ENCODE data around the gene ZFAND6.
"Not testable (repeated sequence)": the region's sequence is repeated elsewhere in the genome, so short reads cannot be mapped to it uniquely, and the experiment has no call there.

Gene ZFAND6

DNA sequence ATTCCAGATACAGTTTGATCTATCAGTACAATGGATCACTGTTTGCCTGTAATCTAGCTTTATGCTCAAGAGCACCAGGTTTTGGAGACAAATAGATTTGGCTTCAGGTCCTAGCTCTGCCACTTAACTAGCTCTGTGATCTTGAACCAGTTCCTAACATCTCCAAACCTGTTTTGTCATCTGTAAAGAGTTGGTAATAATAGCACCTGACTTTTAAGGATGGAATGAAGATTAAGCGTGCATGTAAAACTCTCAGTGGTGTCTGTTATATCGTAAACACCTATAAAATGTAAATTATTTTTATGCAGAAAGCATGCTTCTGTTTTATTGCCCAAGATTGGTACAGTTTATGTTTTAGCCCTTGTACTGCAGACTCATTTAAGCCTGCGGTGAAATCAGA lies 36.5 kb downstream of the ZFAND6 start:
- DNase-seq (ENCODE audit: low read depth in 2 of 2) = no peak

DNA sequence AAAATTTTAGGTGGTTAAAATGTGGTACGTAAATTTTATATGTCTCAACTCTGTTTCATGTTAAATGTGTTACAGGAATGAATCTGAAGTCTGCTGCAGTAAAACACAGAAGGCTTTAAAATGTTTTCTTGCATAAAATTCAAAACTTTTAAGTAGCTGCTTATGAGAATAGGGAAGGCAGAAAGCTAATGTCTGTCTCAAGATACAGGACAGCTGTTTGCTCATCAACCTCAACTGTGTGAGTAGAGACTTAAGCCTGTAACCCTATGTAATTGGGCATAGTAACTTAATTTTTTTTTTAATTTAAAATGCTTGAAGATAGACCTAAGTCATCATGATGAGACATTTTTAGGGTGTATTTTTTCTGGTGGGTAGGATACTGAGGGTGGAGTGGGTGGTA lies 38.9 kb downstream of the ZFAND6 start:
- DNase-seq (ENCODE audit: low read depth in 2 of 2) = no peak

DNA sequence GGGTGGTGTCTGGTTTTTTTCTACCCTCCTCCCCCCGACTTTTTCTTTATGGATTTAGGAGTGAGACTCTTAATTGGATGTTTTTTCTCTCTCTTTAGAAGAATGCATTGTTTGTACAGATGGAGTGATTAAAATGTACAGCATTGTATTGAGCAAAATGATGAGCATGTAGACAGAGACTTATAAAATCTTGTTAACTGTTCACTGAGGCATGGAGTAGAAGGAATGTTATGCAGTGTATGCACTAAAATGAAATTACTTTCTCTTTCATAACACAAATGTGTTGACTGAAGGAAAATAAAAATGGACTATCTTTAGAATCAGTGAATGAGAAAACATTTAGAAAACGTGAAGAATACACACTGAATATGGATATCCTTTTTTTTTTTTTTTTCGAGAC lies 39.8 kb downstream of the ZFAND6 start:
- DNase-seq (ENCODE audit: low read depth in 2 of 2) = no peak

DNA sequence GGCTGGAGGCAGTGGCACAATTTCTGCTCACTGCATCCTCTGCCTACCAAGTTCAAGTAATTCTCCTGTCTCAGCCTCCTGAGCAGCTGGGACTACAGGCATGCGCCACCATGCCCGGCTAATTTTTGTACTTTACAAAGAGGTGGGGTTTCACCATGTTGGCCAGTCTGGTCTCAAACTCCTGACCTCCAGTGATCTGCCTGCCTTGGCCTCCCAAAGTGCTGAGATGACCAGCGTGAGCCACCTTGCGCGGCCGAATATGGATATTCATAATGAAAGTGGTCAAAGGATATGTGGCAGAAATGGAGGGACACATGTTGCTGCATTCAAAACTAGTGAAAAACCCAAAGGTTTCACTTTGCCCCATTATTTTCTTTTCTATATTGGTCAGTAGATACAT lies 40.2 kb downstream of the ZFAND6 start:
- not testable (repeated sequence) for DNase-seq (ENCODE audit: low read depth in 2 of 2)

DNA sequence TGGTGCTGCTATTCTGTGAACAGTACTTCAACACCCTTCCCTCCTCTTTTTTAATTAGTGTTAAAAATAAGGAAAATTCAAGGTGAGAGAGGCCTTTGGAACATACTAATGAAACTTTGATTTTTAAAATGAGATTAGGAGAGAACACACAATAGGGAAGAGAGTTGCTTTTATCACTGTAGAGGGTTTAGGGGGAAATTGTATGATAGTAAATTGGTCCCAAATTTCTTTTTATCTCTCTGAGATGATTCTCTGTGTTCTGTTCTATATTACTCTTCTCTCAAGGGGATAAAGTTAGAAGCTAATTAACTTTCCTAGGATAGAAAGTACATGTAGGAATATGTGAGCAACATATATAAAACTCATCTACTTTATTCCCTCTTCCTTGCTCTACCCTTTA lies 40.8 kb downstream of the ZFAND6 start:
- no peak for DNase-seq (ENCODE audit: low read depth in 2 of 2)

DNA sequence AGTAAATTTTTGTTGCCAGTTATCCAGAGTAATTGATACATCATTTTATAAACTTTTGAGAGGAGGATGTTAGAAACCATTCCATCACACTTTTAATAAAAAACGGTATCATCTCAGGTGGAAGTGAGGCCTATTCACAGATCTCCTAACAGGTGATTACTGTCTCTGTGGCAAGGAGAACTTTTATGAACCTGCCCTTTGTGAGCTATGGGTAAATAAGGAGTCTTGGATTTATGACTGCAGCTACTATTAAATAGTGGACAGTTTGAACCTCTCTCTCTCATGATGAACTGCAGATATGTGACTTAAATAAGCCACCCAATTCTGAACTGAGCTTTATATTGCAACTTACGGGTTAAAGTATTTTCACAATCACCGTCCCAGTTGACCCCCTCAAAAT lies 45.7 kb downstream of the ZFAND6 start:
- DNase-seq (ENCODE audit: low read depth in 2 of 2) = no peak

DNA sequence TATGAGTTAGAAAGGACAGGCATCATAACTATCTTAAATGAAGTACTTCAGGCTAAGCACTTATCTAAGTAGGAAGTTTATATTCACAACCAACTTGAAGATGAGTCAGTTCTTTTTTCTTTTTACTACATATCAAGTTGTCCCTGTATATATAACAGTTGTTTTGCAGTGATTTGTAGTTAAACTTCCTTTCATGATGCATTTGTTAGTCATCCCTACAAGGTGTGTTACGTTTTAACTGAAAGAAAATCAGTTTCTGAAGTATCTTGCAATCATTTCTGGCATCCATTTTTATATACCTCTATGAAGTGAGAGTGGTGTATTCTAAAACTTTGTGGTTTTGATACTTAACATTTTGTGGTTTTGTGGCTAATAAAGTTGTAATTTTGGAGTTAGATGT lies 46.1 kb downstream of the ZFAND6 start:
- no peak for DNase-seq (ENCODE audit: low read depth in 2 of 2)

DNA sequence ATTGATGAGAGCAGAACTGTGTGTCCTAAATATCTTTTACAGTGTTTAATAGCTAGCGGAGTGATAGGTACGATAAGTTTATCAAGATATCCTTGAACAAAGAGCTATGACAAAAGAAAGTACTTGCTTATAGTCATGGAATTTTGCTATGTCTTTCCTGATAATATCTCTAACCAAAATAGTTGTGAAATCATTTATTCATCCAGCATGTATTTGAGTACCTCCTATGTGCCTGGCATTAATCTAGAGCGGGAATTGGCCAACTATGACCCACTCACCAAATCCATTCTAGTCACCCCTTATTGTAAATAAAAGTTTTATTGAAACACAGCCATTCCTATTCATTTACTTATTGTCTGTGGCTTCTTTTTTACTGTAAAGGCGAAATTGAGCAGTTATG lies 46.6 kb downstream of the ZFAND6 start:
- DNase-seq (ENCODE audit: low read depth in 2 of 2) = no peak

DNA sequence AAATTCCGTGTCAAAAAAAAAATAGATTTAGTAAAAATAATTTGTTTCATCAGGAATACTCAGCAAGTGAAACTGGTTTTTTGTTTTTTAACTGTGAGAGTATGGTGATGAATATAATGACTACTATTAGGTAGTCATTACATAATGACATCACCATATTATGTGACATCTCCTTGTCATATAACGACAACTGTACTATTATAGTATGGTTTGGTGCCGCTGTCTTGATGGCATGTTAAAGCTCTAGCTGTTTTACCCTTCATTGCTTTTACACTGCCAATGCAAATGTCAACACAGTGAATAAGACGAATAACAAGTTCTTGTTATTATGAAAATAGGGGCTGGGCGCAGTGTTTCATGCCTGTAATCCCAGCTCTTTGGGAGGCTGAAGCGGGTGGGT lies 47.7 kb downstream of the ZFAND6 start:
- DNase-seq (ENCODE audit: low read depth in 2 of 2) = no peak

DNA sequence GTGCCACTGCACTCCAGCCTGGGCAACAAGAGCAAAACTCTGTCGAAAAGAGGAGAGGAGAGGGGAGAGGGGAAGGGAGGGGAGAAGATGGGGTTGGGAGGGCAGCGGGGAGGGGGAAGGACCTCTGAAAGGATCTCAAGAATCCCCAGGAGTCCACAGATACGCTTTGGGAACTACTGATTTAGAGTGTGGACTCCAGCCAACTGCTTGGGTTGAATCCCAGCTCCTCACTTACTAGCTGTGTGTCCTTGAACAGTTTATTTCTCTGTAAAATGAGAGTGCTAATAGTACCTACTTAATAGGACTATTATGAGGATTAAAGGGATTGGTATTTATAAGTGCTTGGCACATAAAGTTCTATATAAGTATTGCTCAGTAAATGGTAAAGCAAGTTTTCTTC lies 48.3 kb downstream of the ZFAND6 start:
- no peak for DNase-seq (ENCODE audit: low read depth in 2 of 2)

DNA sequence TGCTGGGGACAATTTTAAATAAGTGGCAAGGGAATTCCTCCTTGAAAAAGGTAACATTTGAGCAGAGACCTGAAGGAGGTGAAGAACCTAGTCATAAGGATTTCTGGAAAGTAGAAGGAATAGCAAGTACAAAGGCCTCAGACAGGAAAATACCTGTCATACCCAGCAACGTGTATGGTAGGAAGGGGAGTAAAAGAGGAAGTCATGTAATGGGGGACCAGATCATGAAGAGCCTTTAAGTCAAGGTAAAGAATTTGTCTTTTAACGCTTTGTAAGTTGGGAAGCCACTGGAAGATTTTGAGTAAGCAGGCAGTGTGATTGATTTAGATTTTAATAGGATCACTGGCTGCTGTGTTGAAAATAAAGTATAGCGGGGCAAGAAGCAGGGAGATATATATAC lies 49.9 kb downstream of the ZFAND6 start:
- no peak for DNase-seq (ENCODE audit: low read depth in 2 of 2)

DNA sequence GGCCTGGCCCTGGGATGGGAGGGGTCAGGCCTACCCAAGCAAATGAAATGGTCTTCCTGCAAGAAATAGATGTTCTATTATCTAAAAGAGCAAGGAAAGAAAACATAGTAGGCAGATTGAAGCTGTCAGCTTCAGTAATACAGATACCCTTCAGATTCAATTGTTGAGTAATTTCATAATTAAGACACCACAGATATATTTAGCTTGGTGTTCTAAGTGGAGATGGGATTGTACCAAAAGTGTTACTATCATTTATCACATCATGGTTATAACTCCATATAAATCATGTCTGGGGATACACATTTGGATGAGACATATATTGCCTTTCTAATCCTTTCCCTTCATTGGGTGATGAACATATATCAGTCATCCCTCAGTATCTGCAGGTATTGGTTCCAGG lies 51.4 kb downstream of the ZFAND6 start:
- DNase-seq (ENCODE audit: low read depth in 2 of 2) = no peak

DNA sequence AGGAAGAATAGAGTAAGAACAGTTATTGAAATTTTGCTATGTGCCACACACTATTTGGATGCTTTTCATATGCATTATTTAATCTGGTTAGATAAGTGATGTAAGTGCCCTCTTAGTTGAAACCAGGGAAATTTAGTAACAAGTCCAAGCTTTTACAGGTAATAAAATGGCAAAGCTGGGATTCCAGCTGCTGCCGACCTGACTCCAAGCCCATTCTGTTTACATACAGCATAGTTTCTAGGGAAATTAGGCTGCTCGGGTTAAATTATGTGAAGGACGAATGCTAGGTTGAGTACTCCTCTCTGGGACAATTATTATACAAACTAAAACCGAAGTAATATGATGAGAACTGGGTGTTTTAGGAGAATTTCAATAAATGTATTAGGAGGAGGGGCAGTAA lies 54.6 kb downstream of the ZFAND6 start:
- DNase-seq (ENCODE audit: low read depth in 2 of 2) = no peak

DNA sequence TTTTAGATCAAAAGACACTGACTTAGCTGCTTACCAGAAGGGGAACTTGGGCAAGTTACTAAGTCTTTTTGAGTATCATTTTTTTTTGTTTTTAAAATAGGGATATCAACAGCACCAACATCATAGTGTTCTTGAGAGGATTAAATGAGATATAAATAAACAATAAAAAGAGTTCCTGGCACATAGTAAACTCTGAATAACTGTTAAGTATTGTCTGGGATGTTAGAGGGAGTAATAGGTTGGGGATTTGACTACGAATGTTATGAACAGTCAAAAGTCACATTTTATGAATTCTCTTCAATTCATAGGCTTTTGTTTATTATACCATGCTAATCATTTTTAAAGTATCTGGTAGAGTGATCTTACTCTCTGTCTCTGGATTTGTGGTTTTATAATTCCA lies 55.5 kb downstream of the ZFAND6 start:
- DNase-seq (ENCODE audit: low read depth in 2 of 2) = no peak

DNA sequence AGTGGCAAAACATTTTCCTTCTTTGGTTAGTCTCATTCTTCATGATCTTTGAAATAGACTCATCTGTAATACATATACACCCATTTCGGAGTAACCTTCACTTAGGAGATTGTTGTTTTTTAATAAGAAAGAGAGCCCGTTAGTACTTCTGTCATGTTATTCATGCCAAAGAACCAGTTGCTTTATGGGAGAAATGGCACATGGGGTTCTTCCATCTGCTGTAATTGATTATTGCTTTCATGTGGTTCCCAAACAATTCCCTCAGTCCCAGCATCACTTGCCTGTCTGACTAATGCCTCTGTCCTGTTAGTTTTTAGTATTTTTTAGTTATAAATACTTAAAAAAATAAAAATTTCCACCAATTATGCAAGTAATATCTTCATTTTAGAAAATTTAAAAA lies 59.5 kb downstream of the ZFAND6 start:
- DNase-seq (ENCODE audit: low read depth in 2 of 2) = no peak

DNA sequence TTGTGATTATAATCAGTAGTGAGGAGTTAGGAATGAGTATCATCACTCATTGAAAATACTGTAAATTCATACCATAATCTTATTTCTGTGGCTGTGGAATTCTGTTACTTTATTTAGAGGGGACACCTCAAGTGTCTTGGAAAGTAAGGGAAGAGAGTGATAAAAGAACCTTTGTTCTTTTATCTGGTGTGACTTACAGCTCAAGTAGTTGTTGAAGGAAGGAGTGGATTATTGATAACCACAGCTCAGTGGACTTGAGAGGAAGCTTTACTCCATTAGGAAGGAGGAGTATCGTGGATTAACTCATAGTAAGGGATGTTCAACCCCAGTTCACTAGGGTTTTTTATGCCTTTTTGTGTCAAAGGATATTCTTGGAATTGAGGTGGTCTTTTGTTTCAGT lies 61.2 kb downstream of the ZFAND6 start:
- no peak for DNase-seq (ENCODE audit: low read depth in 2 of 2)

DNA sequence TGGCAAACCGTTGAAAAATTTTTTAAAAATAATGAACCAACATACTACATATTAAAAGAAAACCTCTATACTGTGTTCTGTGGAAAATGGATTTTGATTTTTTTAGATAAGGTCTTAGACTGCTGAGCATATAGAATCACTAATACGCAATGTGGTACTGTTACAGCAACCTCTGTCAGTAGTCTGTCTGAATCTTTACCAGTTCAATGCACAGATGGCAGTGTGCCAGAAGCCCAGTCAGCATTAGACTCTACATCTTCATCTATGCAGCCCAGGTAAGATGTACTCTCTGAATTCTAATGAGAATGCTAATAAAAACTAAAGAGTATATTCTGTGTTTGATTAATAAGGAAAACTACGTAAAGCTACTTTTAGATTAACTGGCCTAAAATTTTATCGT lies 62.1 kb downstream of the ZFAND6 start:
- DNase-seq (ENCODE audit: low read depth in 2 of 2) = no peak

DNA sequence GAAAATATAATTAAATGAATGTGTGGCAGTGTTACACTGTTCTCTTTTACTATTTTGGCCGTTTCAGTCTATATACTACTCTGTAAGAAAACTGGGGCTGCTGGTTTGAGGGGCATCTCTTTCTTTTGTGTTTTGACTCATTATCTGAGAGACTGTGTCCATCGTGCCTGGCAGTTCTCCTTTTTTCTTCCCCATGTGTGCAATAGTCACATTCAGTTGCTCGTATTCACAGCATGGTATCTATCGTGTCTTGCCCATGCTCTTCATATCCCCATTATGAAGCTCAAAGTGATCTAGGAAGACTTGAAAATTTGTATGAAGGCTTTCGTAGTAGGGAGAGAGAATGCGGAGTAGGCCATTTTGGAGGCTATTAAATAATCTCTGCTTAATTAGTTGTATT lies 63.6 kb downstream of the ZFAND6 start:
- DNase-seq (ENCODE audit: low read depth in 2 of 2) = no peak

DNA sequence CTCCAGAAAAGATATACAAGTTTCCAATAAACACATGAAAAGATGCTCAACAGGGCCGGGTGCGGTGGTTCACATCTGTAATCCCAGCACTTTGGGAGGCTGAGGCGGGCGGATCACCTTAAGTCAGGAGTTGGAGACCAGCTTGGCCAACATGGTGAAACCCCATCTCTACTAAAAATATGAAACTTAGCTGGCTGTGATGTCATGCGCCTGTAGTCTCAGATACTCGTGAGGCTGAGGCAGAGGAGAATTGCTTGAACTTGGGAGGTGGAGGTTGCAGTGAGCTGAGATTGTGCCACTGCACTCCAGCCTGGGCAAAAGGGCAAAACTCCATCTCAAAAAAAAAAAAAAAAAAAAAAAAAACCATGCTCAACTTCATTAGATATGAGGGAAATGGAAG lies 67.8 kb downstream of the ZFAND6 start:
- DNase-seq (ENCODE audit: low read depth in 2 of 2) = not testable (repeated sequence)

DNA sequence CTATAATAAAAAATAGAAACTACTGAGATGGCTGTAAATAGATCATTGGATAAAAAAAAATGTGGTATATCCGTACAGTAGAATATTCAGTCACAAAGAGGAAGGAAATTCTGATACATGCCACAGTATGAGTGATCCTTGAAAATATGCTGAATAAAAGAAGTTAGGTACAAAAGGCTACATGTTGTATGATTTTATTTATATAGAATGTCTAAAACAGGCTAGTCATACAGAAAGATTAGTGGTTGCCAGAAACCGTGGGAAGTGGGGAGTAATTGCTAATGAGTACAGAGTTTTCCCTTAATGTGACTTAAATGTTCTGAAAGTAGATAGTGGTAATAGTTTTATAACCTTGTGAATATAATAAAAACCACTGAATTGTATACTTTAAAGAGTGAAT lies 68.4 kb downstream of the ZFAND6 start:
- no peak for DNase-seq (ENCODE audit: low read depth in 2 of 2)

DNA sequence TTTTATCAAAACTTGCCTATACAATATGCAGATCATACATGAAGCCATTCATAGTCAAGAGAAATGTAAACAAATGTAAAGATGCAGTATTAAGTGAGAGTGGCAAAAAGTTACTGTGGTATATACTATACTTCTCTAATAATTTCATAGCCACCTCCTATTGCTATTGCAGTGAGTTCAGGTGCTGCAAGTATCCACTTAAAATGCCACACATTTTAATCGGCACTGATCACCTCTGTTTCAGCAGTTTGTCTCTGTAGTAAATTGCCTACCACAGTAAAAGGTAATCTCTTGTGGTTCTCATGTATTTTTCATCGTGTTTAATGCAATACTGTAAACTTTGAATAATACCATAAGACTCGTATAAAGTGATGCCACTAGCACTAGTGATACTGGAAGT lies 72.9 kb downstream of the ZFAND6 start:
- no peak for DNase-seq (ENCODE audit: low read depth in 2 of 2)

DNA sequence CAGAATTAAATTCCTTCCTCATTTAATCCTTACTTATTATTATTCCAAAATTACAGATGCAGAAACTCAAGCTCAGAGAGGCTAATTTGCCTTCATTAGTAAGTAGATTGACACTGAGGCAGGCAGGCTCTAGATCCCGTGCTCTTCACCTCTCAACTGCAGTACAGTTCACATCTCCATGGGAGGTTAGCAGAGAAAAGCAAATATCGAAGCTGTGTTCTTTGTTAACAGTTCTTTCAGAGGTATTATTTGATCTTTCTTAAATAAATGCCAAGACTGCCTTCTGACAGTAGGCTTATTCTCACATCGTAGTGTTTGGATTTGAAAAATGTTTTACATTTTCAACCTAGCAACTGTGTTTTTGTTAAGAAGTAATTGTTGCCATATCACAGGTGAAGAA lies 77.4 kb downstream of the ZFAND6 start:
- no peak for DNase-seq (ENCODE audit: low read depth in 2 of 2)

DNA sequence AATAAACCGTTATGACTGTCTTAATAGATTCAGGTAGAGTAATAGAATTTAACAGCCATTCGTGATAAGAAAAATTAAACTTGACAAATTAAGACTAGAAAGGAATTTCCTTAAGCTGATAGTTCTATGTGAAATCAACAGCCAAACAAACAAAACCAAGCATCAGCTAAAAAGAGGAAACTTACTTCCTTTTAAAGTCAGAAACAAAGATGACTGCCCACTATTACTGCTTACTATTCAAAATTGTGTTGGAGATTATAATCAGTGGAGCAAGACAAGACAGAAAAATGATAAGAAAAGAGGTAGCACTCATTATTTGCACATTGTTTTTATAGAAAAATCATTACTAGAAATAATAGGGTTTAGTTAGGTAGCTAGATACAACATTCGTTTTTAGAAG lies 79.5 kb downstream of the ZFAND6 start:
- no peak for DNase-seq (ENCODE audit: low read depth in 2 of 2)

DNA sequence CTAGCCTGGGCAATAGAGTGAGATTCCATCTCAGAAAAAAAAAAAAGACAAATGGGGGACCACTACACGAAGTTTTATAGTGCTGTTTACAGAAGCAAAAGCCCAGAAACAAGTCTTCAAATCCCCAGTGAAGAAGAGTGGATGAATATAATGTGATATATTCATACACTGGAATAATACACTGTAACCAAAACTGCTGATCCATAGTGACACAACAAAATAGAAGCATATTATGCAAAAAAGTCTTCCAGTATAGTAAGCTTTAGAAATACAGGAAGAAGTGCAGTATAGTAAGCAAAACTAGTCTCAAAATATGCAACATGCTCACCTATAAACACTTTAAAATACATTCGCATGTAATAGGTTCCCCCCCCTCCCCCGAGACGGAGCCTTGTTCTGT lies 81.4 kb downstream of the ZFAND6 start:
- DNase-seq (ENCODE audit: low read depth in 2 of 2) = no peak

DNA sequence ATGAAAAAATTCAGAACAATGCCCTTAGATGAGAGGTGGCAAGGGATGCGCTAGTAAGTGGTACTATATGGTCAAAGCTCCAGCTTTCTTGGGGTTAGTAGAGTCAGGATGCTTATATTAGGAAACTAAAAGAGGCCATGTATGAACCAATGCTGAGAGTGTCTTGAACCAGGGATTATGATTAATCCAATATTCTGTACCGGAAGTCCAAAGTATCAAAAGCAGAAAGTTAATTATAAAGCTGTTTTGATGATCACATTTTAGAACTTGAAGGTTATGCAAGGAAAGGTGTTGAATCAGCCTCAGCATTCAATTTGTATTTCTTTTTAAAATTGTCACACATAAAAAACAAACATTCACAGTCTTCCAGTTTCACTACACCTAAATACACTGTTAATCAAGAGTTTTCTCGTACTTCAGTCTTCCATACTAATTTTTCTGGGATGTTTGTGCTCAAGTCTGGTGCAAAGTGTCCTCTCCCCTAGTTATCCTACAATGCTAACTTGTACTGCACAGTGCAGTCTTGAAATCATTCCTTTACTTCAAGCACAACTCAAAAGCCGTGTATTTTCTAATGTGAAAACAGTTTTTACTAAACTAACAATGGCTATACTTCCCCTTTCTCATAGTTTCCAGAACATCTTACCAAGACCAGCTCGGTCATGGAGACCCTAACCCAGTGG lies 82.6 kb downstream of the ZFAND6 start:
- no peak for DNase-seq (ENCODE audit: low read depth in 2 of 2)

All from activated CD4-positive, alpha-beta T cell treated with anti-CD3 and anti-CD28 coated beads for 24 hours (primary cell).